Epithelial cell of esophagus (primary cell): ENCODE results near the gene ACBD6.
A peak's percentile ranks its signal among the peaks of the same experiment; 100 is the strongest.

Experiments used
- DNase-seq: peaks from one replicate; pipeline ENCODE4 v3.0.0; 2010; ENCODE audit warnings: low read depth
- H3K4me3 ChIP-seq: 2 replicates; pipeline ENCODE4 v1.5.1; 2011; ENCODE audit warnings: mild to moderate bottlenecking, low read length, control low read depth
- CTCF ChIP-seq: IDR thresholded peaks from 2 replicates; pipeline ENCODE4 v1.5.1; 2011; ENCODE audit warnings: low read depth, mild to moderate bottlenecking, low read length, control low read depth, inconsistent platforms; ENCODE audit not compliant: insufficient read depth; ENCODE audit errors: missing control alignments

Gene ACBD6

GRCh38 chr1:180515857-180516388, 13.5 kb upstream of the ACBD6 start:
- no peak overlapping the region for H3K4me3 ChIP-seq
- peak; percentile 85 for TF ChIP-seq CTCF
- peak; percentile 78 for DNase-seq

- DNase-seq = no peak
- no peak overlapping the region for H3K4me3 ChIP-seq
- TF ChIP-seq CTCF = no peak
Observed at GRCh38 chr1:180515364-180515763, 13.0 kb upstream of the ACBD6 start.

GRCh38 chr1:180513531-180513930, 11.2 kb upstream of the ACBD6 start:
- DNase-seq = no peak
- H3K4me3 ChIP-seq = no peak overlapping the region
- TF ChIP-seq CTCF = no peak

GRCh38 chr1:180510882-180511281, 8.5 kb upstream of the ACBD6 start:
- DNase-seq = no peak
- H3K4me3 ChIP-seq = no peak overlapping the region
- TF ChIP-seq CTCF = no peak

GRCh38 chr1:180508725-180509097, 6.3 kb upstream of the ACBD6 start:
- H3K4me3 ChIP-seq = no peak overlapping the region
- TF ChIP-seq CTCF = no peak
- DNase-seq = no peak

- peak; percentile 51 for DNase-seq
- no peak overlapping the region for H3K4me3 ChIP-seq
- TF ChIP-seq CTCF = no peak
Observed at GRCh38 chr1:180507795-180508724, 5.7 kb upstream of the ACBD6 start.
